RPMI7951 (cell line): ENCODE measurements around the gene ADGRV1. TPM values are rescaled to one million over a fixed set of nuclear protein-coding genes. Genes with fewer than 3 reads are reported as not detected.

Experiments
- DNase-seq: peaks from one replicate; pipeline ENCODE4 v3.0.0-alpha.2; 2012; ENCODE audit warnings: low read depth
- total RNA-seq: library from RNA; depleted of rRNA; stranded (reverse); fragments of >200 nt; shearing (Covaris generic); gene quantifications from 2 replicates; pipeline ENCODE4 v1.2.3, GENCODE V29; 2014

ADGRV1 gene
- total RNA-seq, 1 experiment from 2014 or later = 0.84 TPM

DNA sequence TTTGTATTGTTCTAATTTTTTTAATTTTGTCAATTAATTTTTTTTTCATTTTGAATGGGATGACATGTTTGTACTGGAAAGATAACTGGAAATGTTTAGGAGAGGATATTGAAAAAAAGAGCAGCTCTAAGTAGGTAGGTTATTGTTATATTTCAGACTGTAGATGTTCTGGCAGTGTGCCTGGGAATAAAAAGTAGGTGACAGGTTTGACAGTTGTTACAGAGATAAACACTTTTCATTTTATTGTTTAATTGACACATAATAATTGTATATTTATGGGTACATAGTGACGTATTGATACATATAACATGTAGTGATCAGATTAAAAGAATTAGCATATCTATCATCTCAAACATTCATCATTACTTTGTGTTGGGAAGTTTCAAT lies 545.5 kb downstream of the ADGRV1 start:
- no peak for DNase-seq

DNA sequence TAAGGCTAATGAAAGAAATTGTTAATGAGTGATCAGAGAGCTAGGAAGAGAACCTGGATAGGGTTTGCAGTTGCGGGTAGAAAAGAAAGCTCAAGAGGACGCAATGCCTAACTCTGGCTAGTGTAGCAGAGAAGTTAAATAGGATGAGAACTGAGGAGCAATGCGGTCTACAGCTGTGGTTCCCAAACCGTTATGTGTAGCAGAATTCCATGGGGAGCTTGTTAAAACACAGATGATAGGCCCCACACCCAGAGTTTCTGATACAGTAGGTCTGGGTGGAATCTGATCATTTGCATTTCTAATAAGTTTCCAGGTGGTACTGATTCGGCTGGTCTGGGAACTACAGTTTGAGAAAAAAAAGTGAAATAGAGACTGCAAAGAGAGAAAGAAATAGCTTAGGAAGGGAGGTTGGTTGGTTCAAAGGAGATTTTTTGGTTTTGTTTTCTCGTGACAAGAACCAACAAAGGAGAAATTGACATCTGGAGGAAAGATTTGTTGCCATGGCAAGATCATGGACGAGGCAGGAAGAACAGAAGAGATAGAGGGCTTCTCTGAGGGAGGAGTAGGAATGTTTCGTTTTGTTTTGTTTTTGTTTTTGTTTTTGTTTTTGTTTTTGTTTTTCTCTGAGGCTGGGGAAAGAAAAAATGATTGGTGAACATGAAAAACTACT lies 548.4 kb downstream of the ADGRV1 start:
- no peak for DNase-seq

DNA sequence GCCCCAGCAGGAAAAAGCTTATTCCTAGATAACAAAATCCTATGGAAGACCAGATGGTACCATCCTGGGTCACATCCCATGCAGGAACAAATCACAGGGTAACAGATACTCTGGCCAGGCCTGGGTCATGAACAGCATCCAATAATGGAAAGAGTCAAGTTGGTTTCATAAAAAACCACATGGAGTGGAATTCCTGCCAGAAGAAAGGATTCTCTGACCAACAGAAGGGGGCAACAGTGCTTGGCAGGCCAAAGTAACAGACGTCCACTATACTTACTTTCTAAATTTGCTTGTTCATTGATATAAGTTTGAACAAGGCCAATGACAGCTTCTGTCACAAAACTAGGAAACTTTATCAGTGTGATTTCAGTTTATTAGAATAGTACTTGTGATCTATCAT lies 551.0 kb downstream of the ADGRV1 start:
- DNase-seq = peak; percentile 54

DNA sequence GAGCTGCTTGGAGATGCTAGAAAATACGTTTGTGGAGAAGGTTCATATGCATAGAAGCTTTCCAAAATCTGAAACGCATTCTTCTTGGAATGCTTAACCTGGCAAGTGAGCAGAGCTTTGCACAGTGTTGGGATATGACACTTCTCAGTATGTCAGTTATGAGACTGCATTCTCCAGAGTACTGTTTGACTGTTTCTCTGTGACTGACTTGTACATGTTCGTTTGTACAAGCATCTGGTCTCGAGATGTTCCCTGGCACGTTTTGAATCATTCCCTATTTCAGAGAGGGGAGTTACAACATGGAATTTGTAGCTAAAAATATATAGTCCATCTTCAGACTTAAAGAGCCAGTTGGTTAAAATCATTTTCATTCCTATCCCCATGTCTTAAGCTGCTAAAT lies 552.1 kb downstream of the ADGRV1 start:
- peak; percentile 25 for DNase-seq

DNA sequence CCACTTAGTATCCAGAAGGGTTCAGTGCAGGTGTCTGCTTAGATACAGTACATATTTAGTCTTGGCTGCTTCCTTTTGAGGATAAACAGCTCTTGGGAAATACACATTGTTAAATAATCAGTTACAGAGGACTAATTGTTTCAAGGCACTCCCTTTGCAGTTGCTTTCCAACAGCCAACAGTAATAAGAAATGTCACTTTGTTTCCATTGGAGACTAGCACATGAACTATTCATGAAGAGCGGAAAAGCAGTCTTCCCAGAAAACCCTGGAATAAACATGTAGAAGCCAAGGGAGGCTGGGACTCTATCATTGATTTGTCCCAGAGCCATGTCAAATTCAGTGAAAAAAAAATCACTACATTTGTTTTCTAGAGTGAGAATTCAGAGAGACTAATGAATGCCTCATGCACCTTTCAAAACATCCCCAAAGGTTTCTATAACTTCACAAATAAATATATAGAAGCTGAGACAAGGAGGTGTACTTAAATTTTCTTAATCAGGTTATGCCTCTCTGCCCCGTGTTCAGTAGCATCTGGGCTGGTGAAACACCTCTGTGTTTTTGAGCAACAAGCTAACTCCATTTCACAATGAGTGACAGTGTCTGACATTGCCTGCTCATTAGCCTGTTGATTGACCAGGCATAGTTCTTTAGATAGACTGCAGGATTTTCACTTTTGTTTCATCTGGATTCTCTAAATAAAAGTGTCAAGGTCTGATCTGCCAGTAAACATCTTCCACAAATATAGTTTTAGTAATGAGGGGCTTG lies 553.1 kb downstream of the ADGRV1 start:
- no peak for DNase-seq

DNA sequence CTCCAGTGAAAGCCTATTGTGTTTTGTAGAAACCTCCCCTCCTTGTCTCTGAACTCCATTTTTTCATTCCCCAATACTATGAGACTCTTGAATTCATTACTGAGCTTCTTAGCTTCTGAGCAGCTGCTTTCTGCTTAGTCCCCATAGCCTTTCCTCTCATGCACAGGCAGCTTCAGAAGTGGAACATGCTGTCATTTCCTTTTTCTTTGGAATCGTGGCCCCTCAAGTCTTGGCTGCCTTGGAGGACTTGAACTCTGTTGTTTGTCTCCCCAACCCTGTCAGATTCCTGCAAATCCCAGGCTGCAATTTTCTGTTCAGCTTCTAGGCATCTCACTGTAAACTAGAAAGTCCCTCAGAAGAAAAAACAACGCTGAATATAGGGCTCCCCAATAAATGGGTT lies 556.1 kb downstream of the ADGRV1 start:
- DNase-seq = no peak

DNA sequence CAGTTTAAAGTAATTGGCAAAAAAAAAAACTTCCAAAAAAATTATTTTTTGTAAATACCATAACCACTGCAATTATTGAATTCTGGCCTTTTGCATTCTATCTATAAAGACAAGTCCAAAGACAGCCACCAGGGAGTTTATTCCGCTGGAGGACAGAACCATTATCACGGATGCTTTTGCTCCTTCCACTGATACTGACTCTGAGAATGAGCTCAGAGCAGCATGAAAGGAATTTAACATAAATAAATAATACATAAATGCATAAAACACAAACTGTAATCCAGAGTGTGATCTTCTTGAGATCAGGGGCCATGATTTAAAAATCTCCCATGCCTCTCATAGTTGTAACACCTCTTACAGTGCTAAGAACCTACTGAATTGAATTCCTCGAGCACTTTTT lies 559.8 kb downstream of the ADGRV1 start:
- no peak for DNase-seq

DNA sequence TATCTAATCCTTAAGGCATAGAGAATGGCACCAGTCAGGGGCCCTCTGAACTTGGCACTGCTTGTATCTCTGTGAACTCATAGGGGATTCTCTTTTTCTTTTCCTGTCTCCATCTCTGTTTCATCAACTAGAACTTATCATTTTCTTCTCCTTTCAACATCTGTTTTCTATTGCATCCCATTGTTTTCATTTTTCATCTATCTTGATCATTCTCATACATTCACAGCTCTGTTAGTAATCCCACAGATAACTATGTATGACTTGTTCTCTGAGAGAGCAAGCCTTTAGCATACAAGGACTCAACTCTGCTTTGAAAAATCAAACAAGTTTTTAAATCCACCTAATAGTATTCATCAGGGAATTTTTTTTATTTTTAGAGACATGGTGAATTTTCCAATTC lies 560.2 kb downstream of the ADGRV1 start:
- no peak for DNase-seq

DNA sequence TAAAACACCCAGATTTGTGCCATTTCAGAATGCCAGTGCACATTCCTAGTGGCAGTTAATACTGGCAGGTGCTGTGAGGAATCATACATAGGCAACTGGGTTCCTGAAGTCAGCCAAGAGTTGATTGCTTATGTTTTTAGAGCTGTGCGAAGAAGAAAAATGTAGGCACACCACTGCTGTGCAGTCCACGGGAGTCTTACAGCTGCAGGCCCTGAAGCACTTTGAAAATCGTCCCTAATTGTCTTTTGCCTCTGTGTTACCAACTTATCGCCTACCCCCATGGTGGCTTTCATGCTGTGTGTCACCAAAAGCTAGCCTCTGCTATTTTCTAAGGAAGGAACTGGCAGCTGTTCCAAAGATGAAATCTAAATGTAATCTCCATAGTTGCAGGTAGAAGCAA lies 560.6 kb downstream of the ADGRV1 start:
- DNase-seq = no peak

DNA sequence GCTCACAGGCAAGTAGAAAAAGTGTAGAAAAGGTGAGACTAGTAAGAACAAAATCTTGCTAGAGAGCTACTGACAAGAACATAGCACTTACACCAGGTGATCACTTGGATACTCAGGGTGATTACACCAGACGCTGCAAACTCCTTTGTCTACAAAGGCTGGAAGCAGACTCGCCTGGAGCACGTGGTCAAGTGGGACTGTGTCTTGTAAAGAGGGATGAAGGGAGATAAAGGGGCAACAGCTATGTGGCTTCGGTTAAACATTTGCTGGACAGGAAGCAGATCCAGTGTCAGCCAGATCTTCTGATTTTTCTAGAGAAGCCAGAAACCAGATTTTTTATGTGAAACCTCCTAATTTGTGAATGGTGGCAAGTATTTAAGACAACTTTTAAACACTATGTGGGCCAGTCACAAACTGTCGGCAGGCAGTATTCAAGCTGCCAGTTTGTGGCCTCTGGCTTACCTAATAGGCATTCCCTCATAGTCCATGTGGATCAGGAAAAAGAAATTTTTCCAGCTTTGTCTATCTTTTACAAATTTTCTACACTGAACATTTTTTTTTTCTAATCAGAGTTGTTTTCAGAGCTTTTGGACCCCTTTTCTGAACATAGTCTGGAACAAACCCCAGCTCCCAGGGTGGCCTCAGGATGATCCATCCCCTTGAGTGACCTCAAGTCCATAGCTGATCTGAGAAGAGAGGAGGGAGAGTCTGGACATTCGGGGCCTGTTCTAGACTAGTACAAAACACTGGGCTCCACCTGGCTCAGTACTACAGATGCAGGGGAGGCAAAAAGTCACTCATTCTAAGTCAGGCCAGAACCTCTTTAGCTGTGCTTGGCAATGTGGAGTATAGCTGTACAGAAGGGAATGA lies 561.6 kb downstream of the ADGRV1 start:
- DNase-seq = no peak

DNA sequence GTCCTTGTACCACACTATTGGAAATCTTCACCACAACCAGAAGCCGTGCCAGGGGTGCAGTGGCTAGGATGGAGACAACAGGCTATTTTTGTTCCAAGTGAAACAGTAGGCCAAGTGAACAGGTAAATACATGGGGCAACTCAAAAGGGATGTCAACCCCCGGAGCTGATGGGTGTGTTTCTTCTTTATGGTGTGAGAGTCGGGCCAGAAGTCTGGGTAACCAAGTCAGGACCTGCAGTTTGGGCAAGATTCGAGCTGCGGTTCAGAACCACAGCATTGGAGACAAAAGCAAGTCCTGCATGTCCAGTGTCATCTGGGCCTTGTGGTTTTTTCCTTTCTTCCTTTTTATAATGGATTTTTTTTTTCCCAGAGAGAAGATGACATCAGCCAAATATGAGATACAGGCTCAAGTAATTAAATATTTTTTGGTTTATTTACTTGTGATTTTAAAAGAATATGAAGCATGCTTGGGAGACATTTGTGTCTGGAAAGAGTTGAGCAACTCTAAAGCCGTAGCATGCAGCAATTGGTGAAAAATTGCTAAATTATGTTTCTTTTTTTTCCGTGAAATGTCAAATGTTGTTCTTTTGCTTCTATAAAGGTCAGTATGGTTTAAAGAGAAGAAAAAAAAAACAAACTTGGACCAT lies 562.9 kb downstream of the ADGRV1 start:
- no peak for DNase-seq

DNA sequence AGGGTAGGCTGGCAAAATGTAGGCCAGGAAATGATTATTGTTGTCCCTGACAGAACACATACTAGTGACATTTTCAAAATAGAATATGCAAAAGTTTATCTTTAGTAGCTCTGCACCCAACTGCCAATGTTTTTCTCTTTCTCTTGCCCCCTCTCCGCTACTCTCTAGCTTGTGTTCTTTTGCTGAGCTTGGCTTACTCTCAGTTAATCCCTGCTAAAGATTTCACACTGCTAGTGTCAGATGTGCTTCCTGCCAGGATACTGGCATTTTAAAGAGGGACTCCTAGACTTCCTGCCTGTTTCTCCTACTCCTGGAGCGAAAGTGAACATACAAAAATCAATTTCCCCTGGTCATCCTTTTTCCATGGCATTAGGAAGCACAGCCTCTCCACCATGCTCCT lies 564.1 kb downstream of the ADGRV1 start:
- DNase-seq = no peak

DNA sequence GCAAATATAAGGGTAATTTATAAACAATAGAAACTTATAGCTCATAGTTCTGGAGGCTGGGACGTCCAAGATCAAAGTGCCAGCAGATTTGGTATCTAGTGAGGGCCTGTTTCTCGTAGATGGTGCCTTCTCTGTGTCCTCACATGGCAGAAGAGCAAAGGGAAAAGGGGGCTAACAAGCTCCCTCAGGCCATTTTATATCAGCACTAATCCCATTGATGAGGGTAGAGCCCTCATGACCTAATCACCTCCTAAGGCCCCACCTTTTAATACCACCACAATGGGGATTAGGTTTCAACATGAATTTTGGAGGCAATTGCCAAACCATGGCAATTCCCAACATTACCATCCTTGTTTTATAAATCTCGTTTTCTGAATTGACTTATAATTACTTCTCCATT lies 564.7 kb downstream of the ADGRV1 start:
- no peak for DNase-seq

DNA sequence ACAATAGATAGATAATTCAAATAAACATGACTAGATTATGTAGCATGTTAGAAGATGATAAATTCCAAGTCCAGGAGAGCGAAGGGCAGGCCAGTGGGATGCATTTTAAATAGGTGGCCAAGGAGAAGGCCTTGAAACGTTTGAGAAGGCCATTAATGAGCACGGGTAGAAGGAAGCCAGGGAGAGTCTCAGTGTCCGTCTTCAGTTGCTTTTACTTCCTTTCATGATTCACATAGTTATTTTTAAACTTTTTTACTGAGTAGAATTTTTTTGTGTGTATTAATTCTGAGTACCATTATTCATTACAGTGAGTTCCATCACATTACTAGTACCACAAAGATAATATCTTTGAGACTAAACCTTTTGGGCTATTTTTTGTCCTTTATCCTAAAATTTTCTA lies 565.3 kb downstream of the ADGRV1 start:
- no peak for DNase-seq

DNA sequence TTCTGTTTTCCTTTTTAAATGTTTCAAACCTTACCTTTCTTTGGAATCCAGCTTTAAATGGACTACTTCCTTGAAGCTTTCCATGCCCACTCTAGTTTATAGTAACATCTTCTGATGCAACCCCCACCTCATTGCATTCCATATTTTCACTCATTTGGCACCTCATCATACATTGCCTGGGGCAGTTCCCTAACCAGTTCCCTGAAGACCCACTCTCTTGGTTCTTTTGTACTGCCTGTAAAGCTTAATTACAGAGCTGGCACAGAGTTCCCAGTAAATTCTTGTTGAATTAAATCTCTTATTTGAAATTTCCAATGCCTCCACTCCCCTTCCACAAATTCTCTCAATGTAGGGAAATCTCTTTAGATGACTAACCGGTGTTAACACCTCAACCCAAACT lies 567.3 kb downstream of the ADGRV1 start:
- no peak for DNase-seq

DNA sequence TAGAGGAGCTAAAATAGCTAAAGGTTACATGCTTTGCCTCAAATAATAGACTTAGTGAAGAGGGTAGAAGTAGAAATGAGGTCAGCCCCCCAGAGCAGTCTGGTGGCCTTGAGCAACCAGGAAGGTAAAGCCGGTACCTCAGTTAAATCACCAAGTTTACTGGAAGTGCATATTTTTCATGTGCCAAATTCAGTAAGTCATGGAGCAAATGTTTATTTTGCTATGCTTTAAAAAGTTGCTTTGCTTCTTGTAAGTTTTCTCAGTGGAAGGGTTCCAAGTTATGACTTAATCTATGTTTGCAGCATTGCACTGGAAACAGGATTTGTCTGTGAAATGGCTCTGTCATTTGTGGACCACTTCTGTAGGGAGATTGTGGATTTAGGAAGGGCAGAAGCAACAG lies 567.9 kb downstream of the ADGRV1 start:
- DNase-seq = no peak

DNA sequence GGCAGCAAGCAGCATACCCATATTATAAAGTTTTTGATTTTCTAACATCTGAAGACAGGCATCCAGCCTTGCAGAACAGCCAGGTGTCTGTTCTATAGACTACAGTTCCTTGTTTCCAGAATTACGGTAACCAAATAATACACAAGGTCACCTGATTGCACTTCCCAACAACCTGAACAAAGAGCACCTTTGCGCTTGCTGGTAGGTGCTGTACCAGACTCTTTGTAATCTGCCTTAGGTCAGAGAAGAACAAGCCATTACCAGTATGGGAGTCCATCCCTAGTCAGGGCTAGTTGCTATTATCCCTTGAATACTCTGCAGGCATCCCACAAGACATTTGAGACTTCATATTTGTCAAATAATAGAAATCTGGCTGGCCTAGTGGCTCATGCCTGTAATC lies 568.3 kb downstream of the ADGRV1 start:
- DNase-seq = no peak

DNA sequence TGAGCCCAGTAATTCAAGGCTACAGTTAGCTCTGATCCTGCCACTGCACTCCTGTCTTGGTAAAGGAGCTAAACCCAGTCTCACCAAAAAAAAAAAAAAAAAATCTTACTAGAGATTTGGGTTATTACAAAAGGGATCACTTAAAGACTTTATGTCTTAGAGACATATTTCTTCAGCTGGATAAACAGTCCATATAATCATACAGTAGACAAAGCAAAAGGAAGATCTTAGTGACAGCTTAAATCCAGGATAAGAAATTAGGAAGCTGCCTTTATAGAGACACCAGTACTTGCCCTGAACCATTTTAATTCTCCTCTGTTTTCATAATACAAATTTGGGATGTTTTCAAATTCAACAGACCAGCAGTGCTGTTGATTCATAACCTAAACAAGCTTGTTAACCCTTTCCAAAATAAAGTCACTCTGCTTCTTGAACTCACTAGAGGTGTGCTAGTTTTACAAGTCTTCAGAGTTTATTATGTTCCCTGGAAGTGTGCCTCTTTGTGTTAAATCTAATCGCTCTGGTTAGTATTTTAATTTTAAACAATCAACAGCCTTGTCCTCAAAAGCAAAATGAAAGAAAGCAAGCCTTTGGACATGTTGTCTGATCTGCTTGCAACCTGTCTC lies 569.0 kb downstream of the ADGRV1 start:
- no peak for DNase-seq

DNA sequence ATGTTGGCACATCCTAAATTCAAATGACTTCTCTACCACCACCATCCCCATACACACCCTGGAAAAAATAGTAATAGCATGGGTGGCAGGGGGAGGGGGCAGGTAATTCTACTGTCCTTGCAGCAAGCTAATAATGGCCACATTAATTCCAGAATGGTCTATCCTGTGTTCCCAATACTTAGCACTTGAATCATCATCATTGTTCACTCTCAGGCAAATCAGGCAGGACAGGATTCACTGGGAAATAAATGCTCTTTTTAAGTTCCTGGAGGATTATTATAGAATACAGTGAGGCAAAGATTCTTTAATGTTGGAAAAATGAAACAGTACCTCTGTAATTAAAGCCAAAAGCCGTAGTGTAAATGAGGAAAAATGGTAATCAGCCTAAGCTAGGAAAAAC lies 570.0 kb downstream of the ADGRV1 start:
- no peak for DNase-seq

DNA sequence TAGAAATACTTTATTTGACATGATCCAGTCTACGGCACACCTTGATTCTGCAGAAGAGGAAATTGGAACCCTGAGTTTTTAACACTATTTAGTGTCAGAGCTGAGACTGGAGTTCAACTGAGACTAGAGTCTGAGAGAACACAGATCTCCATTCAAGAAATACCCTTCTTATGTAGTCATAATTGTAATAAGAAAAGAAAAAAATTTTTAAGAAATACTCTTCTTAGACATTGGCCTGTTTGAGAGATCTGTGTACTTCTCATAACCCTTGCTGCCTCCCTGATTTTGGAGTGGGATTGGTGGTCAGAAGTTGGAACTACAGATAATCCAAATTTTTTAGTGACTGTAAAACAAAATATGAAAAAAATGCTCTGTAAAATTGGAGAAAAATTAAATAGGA lies 571.2 kb downstream of the ADGRV1 start:
- no peak for DNase-seq

DNA sequence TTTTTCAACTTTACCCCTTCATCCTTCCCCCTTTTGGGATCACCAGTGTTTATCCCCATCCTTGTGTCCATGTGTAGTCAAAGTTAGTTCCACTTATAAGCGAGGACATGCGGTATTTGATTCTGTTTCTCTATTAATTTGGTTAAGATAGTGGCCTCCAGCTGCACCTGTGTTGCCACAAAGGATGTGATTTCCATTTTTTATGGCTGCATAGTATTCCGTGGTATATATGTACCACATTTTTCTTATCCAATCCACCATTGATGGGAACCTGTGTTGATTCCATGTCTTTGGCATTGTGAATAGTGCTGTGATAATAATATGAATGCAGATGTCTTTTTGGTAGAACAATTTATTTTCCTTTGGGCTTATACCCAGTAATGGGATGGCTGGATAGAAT lies 572.2 kb downstream of the ADGRV1 start:
- DNase-seq = no peak

DNA sequence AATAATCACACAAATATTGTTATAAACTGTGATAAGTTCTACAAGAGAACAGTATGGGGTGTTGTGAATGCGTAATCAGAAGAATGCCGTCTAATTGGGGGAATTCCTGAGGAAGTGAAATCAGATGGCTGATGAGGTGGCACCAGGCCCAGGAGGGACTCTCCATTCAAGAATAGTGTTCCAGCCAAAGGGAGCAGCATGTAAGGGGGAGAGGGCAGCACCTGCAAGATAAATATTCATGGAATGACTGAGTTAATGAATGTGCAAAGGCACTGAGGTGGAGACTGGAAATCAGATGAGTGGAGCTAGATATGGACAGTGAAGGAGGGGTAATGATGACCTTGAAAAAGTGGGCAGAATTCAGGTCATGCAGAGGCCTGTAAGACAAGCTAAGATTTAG lies 574.0 kb downstream of the ADGRV1 start:
- DNase-seq = no peak
